Hepatocyte (in vitro differentiated cells): ENCODE data around the gene PTPRM. TPM values are rescaled to one million over a fixed set of nuclear protein-coding genes. Genes with fewer than 3 reads are reported as not detected.

Experiments
- DNase-seq: peaks from one replicate; pipeline ENCODE4 v3.0.0-alpha.2; 2016; ENCODE audit warnings: low spot score
- H2AFZ ChIP-seq: fragments of 200-600 bp; sonication (generic); 2 replicates; pipeline ENCODE4 v1.6.0; 2016; ENCODE audit warnings: antibody characterized with exemption, mild to moderate bottlenecking
- H3K27ac ChIP-seq: fragments of 200-600 bp; sonication (generic); 2 replicates; pipeline ENCODE4 v1.5.1; 2016; ENCODE audit warnings: mild to moderate bottlenecking
- H3K27me3 ChIP-seq: fragments of 200-600 bp; sonication (generic); 2 replicates; pipeline ENCODE4 v1.6.1; 2016
- H3K36me3 ChIP-seq: fragments of 200-600 bp; sonication (generic); replicated peaks from 2 replicates; pipeline ENCODE4 v1.5.1; 2016; ENCODE audit warnings: low read depth; ENCODE audit not compliant: insufficient read depth
- H3K4me1 ChIP-seq: fragments of 200-600 bp; sonication (generic); 2 replicates; pipeline ENCODE4 v1.5.1; 2016; ENCODE audit warnings: mild to moderate bottlenecking, moderate library complexity; ENCODE audit not compliant: insufficient read depth
- H3K4me2 ChIP-seq: fragments of 200-600 bp; sonication (generic); 2 replicates; pipeline ENCODE4 v1.6.0; 2016
- H3K4me3 ChIP-seq: fragments of 200-600 bp; sonication (generic); 2 replicates; pipeline ENCODE4 v1.5.1; 2016; ENCODE audit warnings: mild to moderate bottlenecking
- H3K79me2 ChIP-seq: fragments of 200-600 bp; sonication (generic); 2 replicates; pipeline ENCODE4 v1.6.0; 2017; ENCODE audit warnings: mild to moderate bottlenecking
- H3K9me2 ChIP-seq: fragments of 200-600 bp; sonication (generic); replicated peaks from 2 replicates; pipeline ENCODE4 v1.6.0; 2017; ENCODE audit warnings: mild to moderate bottlenecking; ENCODE audit not compliant: insufficient read depth
- H3K9me3 ChIP-seq: fragments of 200-600 bp; sonication (generic); 2 replicates; pipeline ENCODE4 v1.5.1; 2016; ENCODE audit warnings: low read depth, mild to moderate bottlenecking
- H4K20me1 ChIP-seq: fragments of 200-600 bp; sonication (generic); 2 replicates; pipeline ENCODE4 v1.6.0; 2016; ENCODE audit warnings: mild to moderate bottlenecking; ENCODE audit not compliant: insufficient read depth, poor library complexity, severe bottlenecking
- EZH2 ChIP-seq: fragments of 200-600 bp; sonication (generic); IDR thresholded peaks from 2 replicates; pipeline ENCODE4 v1.6.1; 2016; ENCODE audit warnings: antibody characterized with exemption, mild to moderate bottlenecking, borderline replicate concordance
- EZH2phosphoT487 ChIP-seq: fragments of 200-600 bp; sonication (generic); IDR thresholded peaks from one replicate; pipeline ENCODE4 v1.6.1; 2018; ENCODE audit warnings: antibody characterized with exemption, mild to moderate bottlenecking, low read depth, moderate library complexity; ENCODE audit not compliant: unreplicated experiment, severe bottlenecking
- WGBS: methylation state at CpG from one replicate; pipeline ENCODE4 v1.1.6; 2016; ENCODE audit warnings: low lambda C conversion rate; ENCODE audit errors: missing lambda C conversion rate; 5-methylcytosine and 5-hydroxymethylcytosine counted together
- polyA plus RNA-seq: library from polyadenylated mRNA; unstranded; fragments of >200 nt; fragmentation: Nextera tagmentation; extraction: Ambion mirVana; gene quantifications from 2 replicates; pipeline ENCODE4 v1.2.1, GENCODE V29; 2016
- total RNA-seq: library from RNA; depleted of rRNA; stranded (reverse); fragments of >200 nt; gene quantifications from 2 replicates; pipeline ENCODE4 v1.2.3, GENCODE V29; 2014
- TF ChIP-seq, protein P1 (sequence below): fragments of 200-600 bp; sonication (generic); IDR thresholded peaks from 2 replicates; pipeline ENCODE4 v1.5.1; 2016; ENCODE audit warnings: antibody characterized with exemption, mild to moderate bottlenecking; ENCODE audit not compliant: poor library complexity

Gene PTPRM
- total and polyA plus RNA-seq, 2 experiments from 2014 or later = 26.1 to 47.4 TPM

DNA sequence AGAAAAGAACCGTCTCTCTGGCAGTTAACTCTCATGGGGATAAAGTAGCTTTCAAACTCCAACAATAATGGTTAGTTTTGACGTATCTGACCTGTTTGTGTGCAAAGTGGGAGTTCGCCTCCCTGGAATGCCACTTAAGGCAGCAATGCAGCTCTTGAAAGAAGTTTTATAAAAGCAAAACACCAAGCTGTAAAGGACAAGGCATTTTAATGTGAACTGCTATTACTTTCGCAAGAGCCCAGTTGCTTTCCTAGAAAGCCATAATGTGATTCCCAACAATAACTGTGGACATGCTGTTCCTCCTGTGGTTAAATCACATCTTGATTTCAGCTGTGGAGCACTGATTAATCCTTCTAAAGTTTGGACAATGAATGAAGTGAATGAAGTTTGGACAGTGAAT lies 303.7 kb downstream of the PTPRM start:
- no peak overlapping the region for H2AFZ ChIP-seq
- H4K20me1 ChIP-seq = no peaks in the 10 kb centered on the region
- no peak overlapping the region for H3K4me2 ChIP-seq
- H3K27ac ChIP-seq = peak overlapping the region; percentile 49
- peaks cover 19% of the 10 kb centered on the region for H3K4me1 ChIP-seq
- H3K79me2 ChIP-seq = peaks cover 6% of the 10 kb centered on the region
- no peaks in the 10 kb centered on the region for H3K27me3 ChIP-seq
- no peaks in the 10 kb centered on the region for H3K9me3 ChIP-seq
- H3K36me3 ChIP-seq = no peaks in the 10 kb centered on the region
- no peak for DNase-seq
- TF ChIP-seq, protein P1, sequence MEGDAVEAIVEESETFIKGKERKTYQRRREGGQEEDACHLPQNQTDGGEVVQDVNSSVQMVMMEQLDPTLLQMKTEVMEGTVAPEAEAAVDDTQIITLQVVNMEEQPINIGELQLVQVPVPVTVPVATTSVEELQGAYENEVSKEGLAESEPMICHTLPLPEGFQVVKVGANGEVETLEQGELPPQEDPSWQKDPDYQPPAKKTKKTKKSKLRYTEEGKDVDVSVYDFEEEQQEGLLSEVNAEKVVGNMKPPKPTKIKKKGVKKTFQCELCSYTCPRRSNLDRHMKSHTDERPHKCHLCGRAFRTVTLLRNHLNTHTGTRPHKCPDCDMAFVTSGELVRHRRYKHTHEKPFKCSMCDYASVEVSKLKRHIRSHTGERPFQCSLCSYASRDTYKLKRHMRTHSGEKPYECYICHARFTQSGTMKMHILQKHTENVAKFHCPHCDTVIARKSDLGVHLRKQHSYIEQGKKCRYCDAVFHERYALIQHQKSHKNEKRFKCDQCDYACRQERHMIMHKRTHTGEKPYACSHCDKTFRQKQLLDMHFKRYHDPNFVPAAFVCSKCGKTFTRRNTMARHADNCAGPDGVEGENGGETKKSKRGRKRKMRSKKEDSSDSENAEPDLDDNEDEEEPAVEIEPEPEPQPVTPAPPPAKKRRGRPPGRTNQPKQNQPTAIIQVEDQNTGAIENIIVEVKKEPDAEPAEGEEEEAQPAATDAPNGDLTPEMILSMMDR = no peak
- no peak for TF ChIP-seq EZH2
- no peaks in the 10 kb centered on the region for H3K9me2 ChIP-seq
- WGBS = 50% methylated on average over 4 of the region's 4 CpGs
- H3K4me3 ChIP-seq = no peak overlapping the region

DNA sequence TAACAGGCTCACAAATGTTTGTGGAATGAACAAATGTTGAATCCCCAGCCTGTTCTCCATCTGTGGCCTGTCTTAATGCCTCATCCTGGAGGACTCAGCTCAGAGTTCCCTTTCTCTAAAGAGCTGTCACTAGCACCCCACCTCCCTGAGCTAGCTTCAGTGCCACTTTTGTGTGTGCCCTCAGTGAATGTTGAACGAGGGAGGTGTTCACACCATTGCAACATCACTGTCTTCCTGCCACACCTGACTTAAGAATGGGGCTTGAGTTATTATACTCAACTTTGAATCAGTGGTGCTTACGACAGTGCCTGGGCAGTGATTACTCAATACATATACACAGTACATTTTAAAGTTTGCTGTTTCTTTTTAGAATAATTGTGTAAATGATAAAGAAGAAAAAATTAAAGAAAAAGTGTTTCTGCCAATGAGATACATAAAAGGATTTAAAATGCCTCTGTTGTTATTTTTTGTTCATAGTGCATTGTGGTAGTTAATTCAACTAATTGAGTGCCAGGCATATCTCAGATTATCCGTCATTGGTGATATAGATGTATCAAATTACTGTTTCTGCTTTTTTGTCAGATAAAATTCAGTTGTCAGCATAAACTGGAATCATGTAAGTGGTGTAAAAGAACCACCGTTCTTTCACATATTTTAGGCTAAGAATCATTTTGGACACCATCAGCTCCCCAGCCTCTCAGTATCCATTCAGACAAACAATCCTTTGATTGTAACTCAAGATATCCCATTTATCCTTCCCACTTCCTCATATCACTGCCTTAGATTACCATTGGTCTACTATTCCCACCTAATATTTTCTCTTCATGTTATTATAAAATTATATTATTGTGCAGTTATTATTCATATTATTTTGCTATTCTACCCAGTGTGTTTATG lies 304.7 kb downstream of the PTPRM start:
- peaks cover 2% of the 10 kb centered on the region for H3K79me2 ChIP-seq
- H3K4me2 ChIP-seq = no peak overlapping the region
- TF ChIP-seq, protein P1 = no peak
- TF ChIP-seq EZH2phosphoT487 (no peak), EZH2 (no peak)
- H3K9me2 ChIP-seq = no peaks in the 10 kb centered on the region
- WGBS = 58% methylated on average over 4 of the region's 4 CpGs
- no peak overlapping the region for H3K4me3 ChIP-seq
- no peaks in the 10 kb centered on the region for H3K9me3 ChIP-seq
- no peaks in the 10 kb centered on the region for H3K36me3 ChIP-seq
- H3K27me3 ChIP-seq = no peaks in the 10 kb centered on the region
- no peak overlapping the region for H2AFZ ChIP-seq
- H3K4me1 ChIP-seq = peaks cover 19% of the 10 kb centered on the region
- peak overlapping the region; percentile 49 for H3K27ac ChIP-seq
- H4K20me1 ChIP-seq = no peaks in the 10 kb centered on the region
- DNase-seq = peak; percentile 36

DNA sequence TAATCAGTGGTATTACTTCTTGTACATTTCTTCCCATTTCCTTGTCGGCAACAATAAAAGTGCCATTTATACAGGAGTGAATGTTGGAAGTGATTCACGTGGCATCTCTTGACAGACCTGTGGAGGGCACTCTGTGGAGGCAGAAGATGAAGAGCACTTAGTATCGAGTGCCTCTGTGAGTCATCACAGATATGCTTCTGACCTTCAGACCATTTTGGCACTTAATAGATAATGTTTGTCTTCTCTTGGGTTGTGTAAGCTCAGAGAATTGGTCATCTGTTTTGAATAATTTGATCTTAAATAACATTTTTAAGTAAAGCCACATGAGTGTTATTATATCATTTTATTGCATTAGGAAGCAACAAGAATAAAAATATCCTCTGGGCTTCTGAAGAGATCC lies 305.5 kb downstream of the PTPRM start:
- no peaks in the 10 kb centered on the region for H3K27me3 ChIP-seq
- H2AFZ ChIP-seq = no peak overlapping the region
- DNase-seq = peak; percentile 55
- peaks cover 19% of the 10 kb centered on the region for H3K4me1 ChIP-seq
- H4K20me1 ChIP-seq = no peaks in the 10 kb centered on the region
- TF ChIP-seq EZH2 (no peak), EZH2phosphoT487 (no peak)
- TF ChIP-seq, protein P1 = peak; percentile 30
- H3K4me2 ChIP-seq = no peak overlapping the region
- H3K4me3 ChIP-seq = no peak overlapping the region
- H3K79me2 ChIP-seq = no peaks in the 10 kb centered on the region
- 55% methylated on average over 3 of the region's 3 CpGs for WGBS
- peak overlapping the region; percentile 49 for H3K27ac ChIP-seq
- no peaks in the 10 kb centered on the region for H3K36me3 ChIP-seq
- H3K9me2 ChIP-seq = no peaks in the 10 kb centered on the region
- H3K9me3 ChIP-seq = no peaks in the 10 kb centered on the region
